ENCODE data around the gene PTCD2.

DNA sequence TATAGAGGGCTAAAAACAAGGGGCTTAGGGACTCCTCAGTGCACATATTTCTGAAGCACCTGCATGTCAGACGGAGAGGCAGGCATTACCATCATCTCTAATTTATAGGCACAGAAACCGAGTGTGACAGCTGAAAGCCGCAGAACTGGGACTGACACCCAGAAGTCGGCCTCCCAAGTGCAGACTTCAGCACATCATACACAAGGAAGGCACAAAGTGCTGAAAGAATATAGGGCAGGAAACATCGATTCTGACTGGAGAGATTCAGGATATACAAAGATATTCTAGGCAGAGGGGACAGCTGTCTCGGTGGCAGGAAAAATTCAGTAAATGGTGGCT, 11.4 kb upstream of the PTCD2 start:
- TF ChIP-seq POLR2A (IDR thresholded peaks at IDR 0.05): no peak
- TF ChIP-seq, protein P1, sequence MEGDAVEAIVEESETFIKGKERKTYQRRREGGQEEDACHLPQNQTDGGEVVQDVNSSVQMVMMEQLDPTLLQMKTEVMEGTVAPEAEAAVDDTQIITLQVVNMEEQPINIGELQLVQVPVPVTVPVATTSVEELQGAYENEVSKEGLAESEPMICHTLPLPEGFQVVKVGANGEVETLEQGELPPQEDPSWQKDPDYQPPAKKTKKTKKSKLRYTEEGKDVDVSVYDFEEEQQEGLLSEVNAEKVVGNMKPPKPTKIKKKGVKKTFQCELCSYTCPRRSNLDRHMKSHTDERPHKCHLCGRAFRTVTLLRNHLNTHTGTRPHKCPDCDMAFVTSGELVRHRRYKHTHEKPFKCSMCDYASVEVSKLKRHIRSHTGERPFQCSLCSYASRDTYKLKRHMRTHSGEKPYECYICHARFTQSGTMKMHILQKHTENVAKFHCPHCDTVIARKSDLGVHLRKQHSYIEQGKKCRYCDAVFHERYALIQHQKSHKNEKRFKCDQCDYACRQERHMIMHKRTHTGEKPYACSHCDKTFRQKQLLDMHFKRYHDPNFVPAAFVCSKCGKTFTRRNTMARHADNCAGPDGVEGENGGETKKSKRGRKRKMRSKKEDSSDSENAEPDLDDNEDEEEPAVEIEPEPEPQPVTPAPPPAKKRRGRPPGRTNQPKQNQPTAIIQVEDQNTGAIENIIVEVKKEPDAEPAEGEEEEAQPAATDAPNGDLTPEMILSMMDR (IDR thresholded peaks at IDR 0.05): no peak
- TF ChIP-seq POLR2AphosphoS5 (IDR thresholded peaks at IDR 0.05): no peak
- no peak for TF ChIP-seq EP300 (IDR thresholded peaks at IDR 0.05)
